ENCODE results near the gene ZNF212. TPM values are rescaled to one million over a fixed set of nuclear protein-coding genes. Genes with fewer than 3 reads are reported as not detected.

ZNF212 gene
- total and polyA plus RNA-seq, 2 experiments from 2014 or later, result 11.6 to 14.2 TPM

GRCh38 chr7:149285603-149286002 lies 46.2 kb downstream of the ZNF212 start:
- H3K4me1 ChIP-seq (ENCODE audit: low read depth), result peaks cover 3% of the 10 kb centered on the region
- H3K27me3 ChIP-seq, result no peaks in the 10 kb centered on the region
- no peaks in the 10 kb centered on the region for H3K36me3 ChIP-seq
- H3K27ac ChIP-seq, result no peak overlapping the region
- H3K4me3 ChIP-seq, result peak overlapping the region; percentile 50
- peak; percentile 30 to 35 for DNase-seq (ENCODE audit: low read depth in 1 of 2, low spot score in 1 of 2)
- H3K9me3 ChIP-seq (ENCODE audit: low read depth), result no peaks in the 10 kb centered on the region
- TF ChIP-seq CTCF (IDR thresholded peaks at IDR 0.05; ENCODE audit: low read depth, low read length), result no peak

- no peaks in the 10 kb centered on the region for H3K27me3 ChIP-seq
- no peak for DNase-seq (ENCODE audit: low read depth in 1 of 2, low spot score in 1 of 2)
- H3K4me3 ChIP-seq, result no peak overlapping the region
- TF ChIP-seq CTCF (IDR thresholded peaks at IDR 0.05; ENCODE audit: low read depth, low read length), result no peak
- no peaks in the 10 kb centered on the region for H3K9me3 ChIP-seq (ENCODE audit: low read depth)
- H3K27ac ChIP-seq, result no peak overlapping the region
- H3K36me3 ChIP-seq, result no peaks in the 10 kb centered on the region
- H3K4me1 ChIP-seq (ENCODE audit: low read depth), result peaks cover 3% of the 10 kb centered on the region
Observed at GRCh38 chr7:149286811-149287400, 47.5 kb downstream of the ZNF212 start.

- Histone ChIP-seq H3K27me3 (no peaks in the 10 kb centered on the region), H3K36me3 (no peaks in the 10 kb centered on the region), H3K4me1 (ENCODE audit: low read depth) (peaks cover 3% of the 10 kb centered on the region), H3K27ac (no peak overlapping the region), H3K4me3 (no peak overlapping the region), H3K9me3 (ENCODE audit: low read depth) (no peaks in the 10 kb centered on the region)
- no peak for TF ChIP-seq CTCF (IDR thresholded peaks at IDR 0.05; ENCODE audit: low read depth, low read length)
- no peak for DNase-seq (ENCODE audit: low read depth in 1 of 2, low spot score in 1 of 2)
Observed at GRCh38 chr7:149287622-149288021, 48.2 kb downstream of the ZNF212 start.

GRCh38 chr7:149289262-149289661 lies 49.8 kb downstream of the ZNF212 start:
- no peak for TF ChIP-seq CTCF (IDR thresholded peaks at IDR 0.05; ENCODE audit: low read depth, low read length)
- Histone ChIP-seq H3K27ac (no peak overlapping the region), H3K36me3 (no peaks in the 10 kb centered on the region), H3K27me3 (no peaks in the 10 kb centered on the region), H3K4me1 (ENCODE audit: low read depth) (peaks cover 3% of the 10 kb centered on the region), H3K9me3 (ENCODE audit: low read depth) (no peaks in the 10 kb centered on the region), H3K4me3 (no peak overlapping the region)
- no peak for DNase-seq (ENCODE audit: low read depth in 1 of 2, low spot score in 1 of 2)

GRCh38 chr7:149289856-149290255 lies 50.4 kb downstream of the ZNF212 start:
- DNase-seq (ENCODE audit: low read depth in 1 of 2, low spot score in 1 of 2), result no peak
- no peak for TF ChIP-seq CTCF (IDR thresholded peaks at IDR 0.05; ENCODE audit: low read depth, low read length)
- peaks cover 3% of the 10 kb centered on the region for H3K4me1 ChIP-seq (ENCODE audit: low read depth)

More at GRCh38 chr7:149289856-149290255, 50.4 kb downstream of the ZNF212 start:
- Histone ChIP-seq H3K27me3 (no peaks in the 10 kb centered on the region), H3K9me3 (ENCODE audit: low read depth) (no peaks in the 10 kb centered on the region), H3K4me3 (no peak overlapping the region), H3K36me3 (no peaks in the 10 kb centered on the region), H3K27ac (no peak overlapping the region)

Data from cardiac muscle cell (in vitro differentiated cells and primary cell).